Heart right ventricle (tissue), 16 donors: ENCODE results near the gene SNRPA. TPM values are rescaled to one million over a fixed set of nuclear protein-coding genes. Genes with fewer than 3 reads are reported as not detected.
A peak's percentile ranks its signal among the peaks of the same experiment; 100 is the strongest.
"Not testable (repeated sequence)": the region's sequence is repeated elsewhere in the genome, so short reads cannot be mapped to it uniquely, and the experiment has no call there.

Experiments
- ATAC-seq, 8 donors: fragments of 200-7000 bp; cut with Tn5 transposase; one replicate each; pipeline ENCODE4 v1.9.1; 2020; ENCODE audit warnings: mild to moderate bottlenecking in 8 of 8, moderate library complexity in 8 of 8, moderate number of reproducible peaks in 1 of 8
- DNase-seq, 2 donors: peaks; one replicate each; pipeline ENCODE4 v3.0.0-alpha.2; 2020
- H3K27ac ChIP-seq, 10 donors: fragments of 200-600 bp; sonication (generic) in 2 of 10; one replicate each; pipeline versions ENCODE4 v1.5.0 to v1.8.0; 2020 to 2022; ENCODE audit warnings: mild to moderate bottlenecking in 3 of 10
- H3K27me3 ChIP-seq, 7 donors: fragments of 200-600 bp; one replicate each; pipeline ENCODE4 v1.8.0; 2021 to 2022; ENCODE audit warnings: mild to moderate bottlenecking in 2 of 7
- H3K36me3 ChIP-seq, 9 donors: fragments of 200-600 bp; sonication (generic) in 1 of 9; one replicate each; pipeline versions ENCODE4 v1.5.0 to v1.8.0; 2020 to 2022; ENCODE audit warnings: mild to moderate bottlenecking in 2 of 9
- H3K4me1 ChIP-seq, 9 donors: fragments of 200-600 bp; sonication (generic) in 1 of 9; one replicate each; pipeline versions ENCODE4 v1.5.0 to v1.8.0; 2020 to 2022; ENCODE audit warnings: mild to moderate bottlenecking in 4 of 9
- H3K4me3 ChIP-seq, 10 donors: fragments of 200-600 bp; sonication (generic) in 2 of 10; one replicate each; pipeline versions ENCODE4 v1.5.0 to v1.8.0; 2020 to 2022; ENCODE audit warnings: mild to moderate bottlenecking in 7 of 10, moderate library complexity in 2 of 10
- H3K9me3 ChIP-seq, 11 donors: fragments of 200-600 bp in 10 of 11; sonication (generic) in 2 of 11; one replicate each; pipeline versions ENCODE4 v1.5.0 to v1.8.0; 2013 to 2022; ENCODE audit warnings: mild to moderate bottlenecking in 2 of 11, control low read depth in 1 of 11, moderate library complexity in 1 of 11
- CTCF ChIP-seq, 9 donors: fragments of 200-600 bp; sonication (generic) in 2 of 9; IDR thresholded peaks; one replicate each; pipeline versions ENCODE4 v1.5.0 to v1.8.0; 2021 to 2022; ENCODE audit warnings: antibody characterized with exemption in 9 of 9, mild to moderate bottlenecking in 5 of 9, moderate library complexity in 1 of 9
- WGBS, 2 donors: extraction: QIAGEN DNeasy Blood & Tissue Kit; methylation state at CpG; one replicate each; pipeline ENCODE4 v1.1.7; 2013; ENCODE audit warnings: inconsistent platforms in 1 of 2; 5-methylcytosine and 5-hydroxymethylcytosine counted together
- intact Hi-C, 10 donors: fragments of 100-400 bp; cut with DNase I; formaldehyde crosslinking; loops; one replicate each; pipeline versions ENCODE4 v1.11.1 to v1.14.2; 2022
- polyA plus RNA-seq, 2 donors: library from polyadenylated mRNA; stranded (reverse); fragments of 200-250 nt; gene quantifications; one replicate each; pipeline ENCODE4 v1.2.3, GENCODE V29; 2013
- total RNA-seq, 10 donors: library from RNA; stranded (reverse); fragmentation: NEBNext Ultra II Directional in 3 of 10; extraction: Animal tissue kit (Norgen Biotek cat#: 25700) in 3 of 10; gene quantifications; one replicate each; pipeline versions ENCODE4 v1.2.1 to v1.2.4, GENCODE V29; 2021 to 2023
- donor health status: Arrhythmogenic right ventricular cardiomyopathy.
- donor health status: ischemic (EF 13 %, LVEDD 7.1; RV severe dilation, severe dysfunction).
- donor health status: healthy with polysubstance abuse.
- donor health status: DM: no; HTN: yes; CAD: no.
- donor health status: DM: no; HTN: no; CAD: no.
- donor health status: ischemic (EF 25% LVEDD 6.9; RV normal size, moderate dysfunction).
- donor health status: ischemic (EF 25% LVEDD 5.7; RV mildly dilated, moderate dysfunction).
- donor health status: healthy.
- donor health status: DM: yes; HTN: yes; CAD: no.
- donor health status: Ischemic cardiomyopathy.
- donor health status: ischemic (EF 35%, LVEDD 5.7; RV mildly dilated, moderate dysfunction).
- donor health status: nonischemic (EF 11% LVEDD 7.7; RV severe dilation, severe dysfunction).
- donor health status: DM: yes; HTN: yes; CAD: no.
- donor health status: PGD.
- donor health status: ischemic (EF 29% LVEDD 5.4; RV normal size, mild dysfunction).
- donor health status: nonischemic (EF 23%, LVEDD 6.1; RV moderate dilation, normal function).

The SNRPA gene
- total and polyA plus RNA-seq, 12 donors = 24.0 to 40.6 (median 35.0) TPM

GRCh38 chr19:40781140-40781539, 30.1 kb downstream of the SNRPA start:
- Histone ChIP-seq H3K4me1 (peaks cover 7 to 25% (median 14%) of the 10 kb centered on the region in 9 donors), H3K4me3 (no peak overlapping the region), H3K27ac (no peak overlapping the region), H3K9me3 (no peaks in the 10 kb centered on the region), H3K27me3 (no peaks in the 10 kb centered on the region), H3K36me3 (peaks cover 0 to 37% (median 0%) of the 10 kb centered on the region in 9 donors)
- ATAC-seq = no peak
- TF ChIP-seq CTCF (IDR thresholded peaks at IDR 0.05) = no peak
- intact Hi-C loops = no loop called here
- WGBS, 2 donors = 96% methylated on average over 7 of the region's 7 CpGs
- DNase-seq = no peak

- no peak overlapping the region for H3K4me3 ChIP-seq
- H3K4me1 ChIP-seq = peaks cover 4 to 11% (median 6%) of the 10 kb centered on the region in 9 donors
- no peaks in the 10 kb centered on the region for H3K9me3 ChIP-seq
- ATAC-seq (no peak), DNase-seq (no peak)
- no peak for TF ChIP-seq CTCF (IDR thresholded peaks at IDR 0.05)
- intact Hi-C loops = no loop called here
- 95 to 98% methylated on average over 14 of the region's 14 CpGs for WGBS, 2 donors
- H3K36me3 ChIP-seq = peaks cover 0 to 58% (median 0%) of the 10 kb centered on the region in 9 donors
- H3K27ac ChIP-seq = no peak overlapping the region
- H3K27me3 ChIP-seq = no peaks in the 10 kb centered on the region
Measured at GRCh38 chr19:40783711-40784110, 32.7 kb downstream of the SNRPA start.

GRCh38 chr19:40784146-40784545, 33.1 kb downstream of the SNRPA start:
- H3K36me3 ChIP-seq = peaks cover 0 to 62% (median 0%) of the 10 kb centered on the region in 9 donors
- H3K27me3 ChIP-seq, DNase-seq, H3K27ac ChIP-seq, H3K4me3 ChIP-seq, H3K9me3 ChIP-seq, intact Hi-C loops, H3K4me1 ChIP-seq, ATAC-seq: not testable (repeated sequence)
- 93 to 98% methylated on average over 2 of the region's 2 CpGs for WGBS, 2 donors

GRCh38 chr19:40785526-40785925, 34.5 kb downstream of the SNRPA start:
- DNase-seq (no peak), ATAC-seq (no peak)
- Histone ChIP-seq H3K4me1 (no peaks in the 10 kb centered on the region), H3K9me3 (no peaks in the 10 kb centered on the region), H3K27ac (no peak overlapping the region), H3K4me3 (no peak overlapping the region), H3K36me3 (peaks cover 0 to 68% (median 0%) of the 10 kb centered on the region in 9 donors), H3K27me3 (no peaks in the 10 kb centered on the region)
- WGBS, 2 donors = 60 to 64% methylated on average over 1 of the region's 1 CpG
- intact Hi-C loops = no loop called here
- TF ChIP-seq CTCF (IDR thresholded peaks at IDR 0.05) = no peak

- Histone ChIP-seq H3K4me1 (no peaks in the 10 kb centered on the region), H3K27ac (no peak overlapping the region), H3K27me3 (no peaks in the 10 kb centered on the region), H3K9me3 (no peaks in the 10 kb centered on the region), H3K36me3 (peaks cover 0 to 74% (median 0%) of the 10 kb centered on the region in 9 donors), H3K4me3 (no peak overlapping the region)
- intact Hi-C loops = no loop called here
- ATAC-seq (peak in 1 of 8 donors; percentile 46), DNase-seq (no peak)
- TF ChIP-seq CTCF (IDR thresholded peaks at IDR 0.05) = no peak
- 92 to 95% methylated on average over 25 of the region's 25 CpGs for WGBS, 2 donors
Measured at GRCh38 chr19:40786060-40787037, 35.3 kb downstream of the SNRPA start.
